ENCODE data around the gene TSPAN9. TPM values are rescaled to one million over a fixed set of nuclear protein-coding genes. Genes with fewer than 3 reads are reported as not detected.

Gene TSPAN9
- total RNA-seq, 1 donor from 2014 or later: 20.5 TPM

GRCh38 chr12:3116106-3116844, 39.1 kb downstream of the TSPAN9 start:
- no peak overlapping the region for H3K4me3 ChIP-seq (ENCODE audit: low read depth, low read length)

DNA sequence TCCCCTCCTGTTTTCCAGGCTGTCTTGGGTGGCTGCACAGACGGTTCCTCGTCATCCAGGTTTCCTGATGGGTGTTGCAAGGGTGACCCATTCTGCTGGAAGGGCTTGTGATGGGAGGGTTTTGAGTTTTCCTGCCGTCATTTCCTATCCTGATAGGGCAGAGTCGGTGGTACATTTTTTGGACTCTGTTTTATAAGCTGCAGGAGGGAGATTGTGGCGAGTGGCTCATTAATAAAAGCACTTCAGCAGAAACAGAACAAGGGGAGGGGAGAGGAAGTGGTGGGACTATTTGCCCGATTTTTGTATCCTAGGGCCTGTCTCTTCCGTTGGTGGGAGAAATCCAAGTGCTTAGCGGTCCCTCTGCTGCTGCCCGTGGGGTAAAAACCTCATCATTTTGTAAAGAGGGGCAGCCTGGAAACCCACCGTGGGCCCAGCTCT, 40.0 kb downstream of the TSPAN9 start:
- H3K4me3 ChIP-seq (ENCODE audit: low read depth, low read length): peak overlapping the region; percentile 22
- DNase-seq (ENCODE audit: low read depth): no peak
- TF ChIP-seq, protein P1, sequence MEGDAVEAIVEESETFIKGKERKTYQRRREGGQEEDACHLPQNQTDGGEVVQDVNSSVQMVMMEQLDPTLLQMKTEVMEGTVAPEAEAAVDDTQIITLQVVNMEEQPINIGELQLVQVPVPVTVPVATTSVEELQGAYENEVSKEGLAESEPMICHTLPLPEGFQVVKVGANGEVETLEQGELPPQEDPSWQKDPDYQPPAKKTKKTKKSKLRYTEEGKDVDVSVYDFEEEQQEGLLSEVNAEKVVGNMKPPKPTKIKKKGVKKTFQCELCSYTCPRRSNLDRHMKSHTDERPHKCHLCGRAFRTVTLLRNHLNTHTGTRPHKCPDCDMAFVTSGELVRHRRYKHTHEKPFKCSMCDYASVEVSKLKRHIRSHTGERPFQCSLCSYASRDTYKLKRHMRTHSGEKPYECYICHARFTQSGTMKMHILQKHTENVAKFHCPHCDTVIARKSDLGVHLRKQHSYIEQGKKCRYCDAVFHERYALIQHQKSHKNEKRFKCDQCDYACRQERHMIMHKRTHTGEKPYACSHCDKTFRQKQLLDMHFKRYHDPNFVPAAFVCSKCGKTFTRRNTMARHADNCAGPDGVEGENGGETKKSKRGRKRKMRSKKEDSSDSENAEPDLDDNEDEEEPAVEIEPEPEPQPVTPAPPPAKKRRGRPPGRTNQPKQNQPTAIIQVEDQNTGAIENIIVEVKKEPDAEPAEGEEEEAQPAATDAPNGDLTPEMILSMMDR (conservative IDR thresholded peaks at IDR 0.05; ENCODE audit: low read depth, low read length): no peak

More at GRCh38 chr12:3116106-3116844, 39.1 kb downstream of the TSPAN9 start:
- DNase-seq (ENCODE audit: low read depth): no peak
- TF ChIP-seq, protein P1 (conservative IDR thresholded peaks at IDR 0.05; ENCODE audit: low read depth, low read length): no peak

- DNase-seq (ENCODE audit: low read depth): no peak
- TF ChIP-seq, protein P1 (conservative IDR thresholded peaks at IDR 0.05; ENCODE audit: low read depth, low read length): no peak
- peak overlapping the region; percentile 22 for H3K4me3 ChIP-seq (ENCODE audit: low read depth, low read length)
Measured at GRCh38 chr12:3117591-3118015, 40.4 kb downstream of the TSPAN9 start.

- H3K4me3 ChIP-seq (ENCODE audit: low read depth, low read length): peak overlapping the region; percentile 22
- TF ChIP-seq, protein P1 (conservative IDR thresholded peaks at IDR 0.05; ENCODE audit: low read depth, low read length): no peak
- DNase-seq (ENCODE audit: low read depth): no peak
Measured at GRCh38 chr12:3119192-3119755, 42.1 kb downstream of the TSPAN9 start.

DNA sequence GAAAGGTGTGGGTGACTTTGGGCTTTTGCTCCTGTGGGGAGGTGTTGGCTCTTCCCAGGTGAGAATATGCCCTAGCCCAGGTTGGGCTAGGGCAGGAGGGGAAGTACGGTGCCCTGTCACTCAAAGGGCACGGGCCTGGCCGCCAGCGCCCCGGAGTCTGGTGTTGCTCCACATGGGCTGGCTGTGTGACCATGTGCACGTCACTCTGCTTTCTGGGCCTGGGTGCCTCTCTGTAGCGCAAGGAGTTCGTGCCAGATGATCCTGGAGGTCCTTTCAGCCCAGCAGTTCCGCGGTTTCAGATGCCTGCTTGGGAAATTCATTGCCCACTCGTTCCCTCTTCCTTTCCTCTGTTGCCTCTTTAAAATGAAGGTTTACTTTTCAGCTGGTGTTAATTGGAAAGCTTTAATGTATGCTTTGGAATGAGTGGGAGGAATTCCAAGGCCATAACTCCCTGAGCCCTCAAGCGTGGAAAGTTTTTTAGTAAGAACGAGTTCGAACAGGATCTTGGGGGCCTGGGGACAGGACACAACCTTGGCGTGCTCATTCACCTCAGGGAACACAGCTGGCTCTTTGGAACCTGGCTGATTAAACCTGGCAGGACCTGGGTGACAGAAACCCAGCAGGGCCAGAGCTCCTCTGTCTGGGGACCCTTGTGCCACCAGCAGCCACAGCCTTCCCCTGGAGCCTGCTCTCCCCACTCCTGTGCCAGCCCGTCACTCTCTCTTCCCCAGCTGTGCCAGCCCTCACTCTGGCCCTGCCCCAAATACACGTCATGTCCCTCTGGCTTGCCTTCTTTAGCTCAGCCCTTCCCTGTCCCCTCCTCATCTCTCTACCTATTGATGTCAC, 42.8 kb downstream of the TSPAN9 start:
- TF ChIP-seq, protein P1 (conservative IDR thresholded peaks at IDR 0.05; ENCODE audit: low read depth, low read length): no peak
- peak; percentile 85 for DNase-seq (ENCODE audit: low read depth)
- H3K4me3 ChIP-seq (ENCODE audit: low read depth, low read length): peak overlapping the region; percentile 22

- no peak for DNase-seq (ENCODE audit: low read depth)
- no peak overlapping the region for H3K4me3 ChIP-seq (ENCODE audit: low read depth, low read length)
- TF ChIP-seq, protein P1 (conservative IDR thresholded peaks at IDR 0.05; ENCODE audit: low read depth, low read length): no peak
Measured at GRCh38 chr12:3120701-3121100, 43.5 kb downstream of the TSPAN9 start.
